ENCODE measurements around the gene PRR32. TPM values are rescaled to one million over a fixed set of nuclear protein-coding genes. Genes with fewer than 3 reads are reported as not detected.

The PRR32 gene
- total and polyA plus RNA-seq, 2 of the 13 experiments (the other 11 are each of a cell fraction or from before 2014, with no cell fraction given), result not detected

GRCh38 chrX:126847143-126847542 is 27.6 kb downstream of the PRR32 start:
- in situ Hi-C loops (cut with HindIII; ENCODE audit: extremely low pct_ligation_motif_present, low pct_unique_long_range_greater_than_20kb), result no loop called here
- Histone ChIP-seq H3K9ac (ENCODE audit: insufficient read depth, low read depth, low read length) (no peak overlapping the region), H3K4me3 (replicated peaks in 1 of 3; ENCODE audit: insufficient read depth in 1 of 3, low read depth in 2 of 3, low read length in 3 of 3) (no peak overlapping the region), H3K4me2 (ENCODE audit: low read depth, low read length) (no peak overlapping the region), H3K27ac (ENCODE audit: extremely low read length, insufficient read depth, low read length) (no peak overlapping the region), H3K4me1 (ENCODE audit: insufficient read depth, low read length) (no peaks in the 10 kb centered on the region), H2AFZ (ENCODE audit: low read length) (no peak overlapping the region), H3K36me3 (replicated peaks in 1 of 2; ENCODE audit: control insufficient read depth in 1 of 2, insufficient read depth in 2 of 2, low read length in 2 of 2) (no peaks in the 10 kb centered on the region), H3K9me3 (ENCODE audit: low read length) (peaks cover 20% of the 10 kb centered on the region), H3K27me3 (ENCODE audit: control insufficient read depth in 1 of 2, insufficient read depth in 2 of 2, low read length in 2 of 2) (no peaks in the 10 kb centered on the region), H3K79me2 (ENCODE audit: insufficient read depth, low read length) (no peaks in the 10 kb centered on the region), H4K20me1 (ENCODE audit: insufficient read depth, low read length) (no peaks in the 10 kb centered on the region)
- DNase-seq (ENCODE audit: low spot score) (no peak), ATAC-seq (no peak), FAIRE-seq (no peak)
- no peak for TF ChIP-seq MBNL3 (CRISPR knock-in tag; conservative IDR thresholded peaks at IDR 0.05)
- TF ChIP-seq ZNF562 (CRISPR knock-in tag; IDR thresholded peaks at IDR 0.05; ENCODE audit: borderline replicate concordance), result no peak
- TF ChIP-seq ISL2 (CRISPR knock-in tag; IDR thresholded peaks at IDR 0.05), result no peak
- no peak for TF ChIP-seq IKZF4 (CRISPR knock-in tag; IDR thresholded peaks at IDR 0.05; ENCODE audit: borderline replicate concordance, low read depth, not compliant biosample characterization)
- TF ChIP-seq ARID2 (CRISPR knock-in tag; IDR thresholded peaks at IDR 0.05; ENCODE audit: borderline replicate concordance), result no peak
- no peak for TF ChIP-seq IRF9 (CRISPR knock-in tag; IDR thresholded peaks at IDR 0.05; ENCODE audit: borderline replicate concordance)
- TF ChIP-seq ERF (CRISPR knock-in tag; IDR thresholded peaks at IDR 0.05), result no peak
- no peak for TF ChIP-seq SOX13 (IDR thresholded peaks at IDR 0.05)
- TF ChIP-seq SOX13 (CRISPR knock-in tag; conservative IDR thresholded peaks at IDR 0.05 in 1 of 2, IDR thresholded peaks at IDR 0.05 in 1 of 2), result no peak
- TF ChIP-seq ASH2L (IDR thresholded peaks at IDR 0.05; ENCODE audit: insufficient read length, low read depth, low read length), result no peak
- no peak for TF ChIP-seq BCL6 (CRISPR knock-in tag; IDR thresholded peaks at IDR 0.05)
- TF ChIP-seq ZNF441 (CRISPR knock-in tag; IDR thresholded peaks at IDR 0.05; ENCODE audit: borderline replicate concordance), result no peak
- no peak for TF ChIP-seq ZNF101 (CRISPR knock-in tag; IDR thresholded peaks at IDR 0.05; ENCODE audit: borderline replicate concordance, low read depth)
- TF ChIP-seq PRDM15 (CRISPR knock-in tag; IDR thresholded peaks at IDR 0.05), result no peak
- intact Hi-C loops (cut with micrococcal nuclease; ENCODE audit: unreplicated experiment), result no loop called here
- CTCF ChIA-PET (ENCODE audit: low intra/inter-chr PET ratio, low total read pairs), result no interaction called here
- WGBS (ENCODE audit: low lambda C conversion rate), result 5% methylated on average over 3 of the region's 3 CpGs
- no TSS peak for BruUV-seq (replicated peaks)
- POLR2A ChIA-PET, result no interaction called here
